ENCODE data around the gene KDELR1.

- TF ChIP-seq, protein P1, sequence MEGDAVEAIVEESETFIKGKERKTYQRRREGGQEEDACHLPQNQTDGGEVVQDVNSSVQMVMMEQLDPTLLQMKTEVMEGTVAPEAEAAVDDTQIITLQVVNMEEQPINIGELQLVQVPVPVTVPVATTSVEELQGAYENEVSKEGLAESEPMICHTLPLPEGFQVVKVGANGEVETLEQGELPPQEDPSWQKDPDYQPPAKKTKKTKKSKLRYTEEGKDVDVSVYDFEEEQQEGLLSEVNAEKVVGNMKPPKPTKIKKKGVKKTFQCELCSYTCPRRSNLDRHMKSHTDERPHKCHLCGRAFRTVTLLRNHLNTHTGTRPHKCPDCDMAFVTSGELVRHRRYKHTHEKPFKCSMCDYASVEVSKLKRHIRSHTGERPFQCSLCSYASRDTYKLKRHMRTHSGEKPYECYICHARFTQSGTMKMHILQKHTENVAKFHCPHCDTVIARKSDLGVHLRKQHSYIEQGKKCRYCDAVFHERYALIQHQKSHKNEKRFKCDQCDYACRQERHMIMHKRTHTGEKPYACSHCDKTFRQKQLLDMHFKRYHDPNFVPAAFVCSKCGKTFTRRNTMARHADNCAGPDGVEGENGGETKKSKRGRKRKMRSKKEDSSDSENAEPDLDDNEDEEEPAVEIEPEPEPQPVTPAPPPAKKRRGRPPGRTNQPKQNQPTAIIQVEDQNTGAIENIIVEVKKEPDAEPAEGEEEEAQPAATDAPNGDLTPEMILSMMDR (IDR thresholded peaks at IDR 0.05) = no peak
- TF ChIP-seq POLR2A (IDR thresholded peaks at IDR 0.05) (no peak), EP300 (IDR thresholded peaks at IDR 0.05) (no peak)
Measured at GRCh38 chr19:48379058-48379457, 12.3 kb downstream of the KDELR1 start.
